ENCODE results near the gene EBI3. TPM values are rescaled to one million over a fixed set of nuclear protein-coding genes. Genes with fewer than 3 reads are reported as not detected.

Gene EBI3
- total RNA-seq, 2 experiments from 2014 or later, result not detected

DNA sequence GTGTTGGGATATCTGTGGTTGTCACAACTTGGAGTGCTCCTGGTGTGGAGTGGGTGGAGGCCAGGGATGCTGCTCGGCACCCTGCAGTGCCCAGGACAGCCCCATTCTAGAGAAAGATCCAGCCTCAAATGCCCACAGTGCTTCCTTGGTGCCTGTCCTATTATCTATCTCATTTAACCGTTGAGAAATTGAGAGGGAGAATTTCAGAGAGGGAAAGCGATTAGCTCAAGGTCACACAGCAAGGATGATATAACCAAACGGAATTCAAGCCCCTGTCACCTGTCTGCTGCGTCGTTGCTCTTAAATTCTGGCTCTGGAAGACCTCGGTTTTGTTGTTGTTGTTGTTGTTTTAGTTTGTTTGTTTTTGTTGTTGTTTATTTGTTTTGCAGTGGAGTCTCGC is 33.3 kb upstream of the EBI3 start:
- BruUV-seq (replicated peaks), result no TSS peak
- CTCF ChIA-PET (ENCODE audit: unreplicated experiment), result no interaction called here

DNA sequence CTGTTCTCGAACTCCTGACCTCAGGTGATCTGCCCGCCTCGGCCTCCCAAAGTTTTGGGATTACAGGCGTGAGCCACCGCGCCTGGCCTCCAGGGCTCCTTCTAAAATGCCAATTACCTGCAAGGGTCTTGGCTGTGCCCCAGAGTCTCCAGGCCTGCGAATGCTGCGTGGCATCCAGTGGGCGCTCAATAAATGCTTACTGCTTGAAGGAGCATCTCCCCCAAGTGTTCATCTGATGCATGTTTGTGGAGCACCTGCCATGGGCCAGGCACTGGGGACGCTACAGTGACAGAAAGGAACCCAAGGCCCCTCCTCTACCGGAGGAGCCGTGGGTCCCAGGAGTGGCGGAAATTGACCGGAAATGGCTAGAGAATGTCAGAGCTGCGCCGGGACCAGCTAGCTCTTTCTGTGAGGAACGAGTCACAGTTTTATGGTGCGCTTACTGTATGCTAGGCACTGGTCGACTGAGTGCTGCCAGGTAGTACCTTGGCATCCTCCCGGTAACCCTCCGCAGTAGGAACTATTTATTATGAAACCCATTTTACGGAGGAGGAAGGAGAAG is 32.7 kb upstream of the EBI3 start:
- Histone ChIP-seq H3K4me2 (ENCODE audit: low read length) (no peak overlapping the region), H3K9me2 (ENCODE audit: insufficient read depth, low read length) (no peaks in the 10 kb centered on the region), H3K36me3 (ENCODE audit: insufficient read depth, low read length) (no peaks in the 10 kb centered on the region), H4K20me1 (ENCODE audit: insufficient read depth, low read length) (no peaks in the 10 kb centered on the region), H3K4me1 (ENCODE audit: insufficient read depth, low read length, poor library complexity, severe bottlenecking) (no peaks in the 10 kb centered on the region), H2AFZ (ENCODE audit: low read length) (no peak overlapping the region), H3K27ac (ENCODE audit: low read depth, low read length, poor library complexity, severe bottlenecking) (no peak overlapping the region), H3K4me3 (ENCODE audit: low read depth, low read length, poor library complexity, severe bottlenecking) (no peak overlapping the region), H3K9me3 (ENCODE audit: low read length) (peaks cover 8% of the 10 kb centered on the region), H3K79me2 (ENCODE audit: insufficient read depth, low read depth, low read length) (no peaks in the 10 kb centered on the region)
- CTCF ChIA-PET (ENCODE audit: unreplicated experiment), result no interaction called here
- no TSS peak for BruUV-seq (replicated peaks)
- POLR2A ChIA-PET, result no interaction called here
- no peak for DNase-seq (ENCODE audit: low spot score)
- TF ChIP-seq EZH2phosphoT487 (IDR thresholded peaks at IDR 0.05; ENCODE audit: borderline replicate concordance, low read depth, low read length), result no peak
- TF ChIP-seq, protein P1, sequence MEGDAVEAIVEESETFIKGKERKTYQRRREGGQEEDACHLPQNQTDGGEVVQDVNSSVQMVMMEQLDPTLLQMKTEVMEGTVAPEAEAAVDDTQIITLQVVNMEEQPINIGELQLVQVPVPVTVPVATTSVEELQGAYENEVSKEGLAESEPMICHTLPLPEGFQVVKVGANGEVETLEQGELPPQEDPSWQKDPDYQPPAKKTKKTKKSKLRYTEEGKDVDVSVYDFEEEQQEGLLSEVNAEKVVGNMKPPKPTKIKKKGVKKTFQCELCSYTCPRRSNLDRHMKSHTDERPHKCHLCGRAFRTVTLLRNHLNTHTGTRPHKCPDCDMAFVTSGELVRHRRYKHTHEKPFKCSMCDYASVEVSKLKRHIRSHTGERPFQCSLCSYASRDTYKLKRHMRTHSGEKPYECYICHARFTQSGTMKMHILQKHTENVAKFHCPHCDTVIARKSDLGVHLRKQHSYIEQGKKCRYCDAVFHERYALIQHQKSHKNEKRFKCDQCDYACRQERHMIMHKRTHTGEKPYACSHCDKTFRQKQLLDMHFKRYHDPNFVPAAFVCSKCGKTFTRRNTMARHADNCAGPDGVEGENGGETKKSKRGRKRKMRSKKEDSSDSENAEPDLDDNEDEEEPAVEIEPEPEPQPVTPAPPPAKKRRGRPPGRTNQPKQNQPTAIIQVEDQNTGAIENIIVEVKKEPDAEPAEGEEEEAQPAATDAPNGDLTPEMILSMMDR (conservative IDR thresholded peaks at IDR 0.05; ENCODE audit: low read length), result no peak
- intact Hi-C loops (cut with micrococcal nuclease; ENCODE audit: unreplicated experiment), result no loop called here

More for the DNA sequence above, 33.3 kb upstream of the EBI3 start:
- H3K4me3 ChIP-seq (ENCODE audit: low read depth, low read length, poor library complexity, severe bottlenecking), result no peak overlapping the region
- H3K36me3 ChIP-seq (ENCODE audit: insufficient read depth, low read length), result no peaks in the 10 kb centered on the region
- H2AFZ ChIP-seq (ENCODE audit: low read length), result no peak overlapping the region
- H3K79me2 ChIP-seq (ENCODE audit: insufficient read depth, low read depth, low read length), result no peaks in the 10 kb centered on the region
- no peak overlapping the region for H3K4me2 ChIP-seq (ENCODE audit: low read length)
- no peaks in the 10 kb centered on the region for H3K9me2 ChIP-seq (ENCODE audit: insufficient read depth, low read length)
- TF ChIP-seq EZH2phosphoT487 (IDR thresholded peaks at IDR 0.05; ENCODE audit: borderline replicate concordance, low read depth, low read length), result no peak
- TF ChIP-seq, protein P1 (conservative IDR thresholded peaks at IDR 0.05; ENCODE audit: low read length), result no peak
- H4K20me1 ChIP-seq (ENCODE audit: insufficient read depth, low read length), result no peaks in the 10 kb centered on the region
- intact Hi-C loops (cut with micrococcal nuclease; ENCODE audit: unreplicated experiment), result no loop called here
- DNase-seq (ENCODE audit: low spot score), result no peak
- H3K4me1 ChIP-seq (ENCODE audit: insufficient read depth, low read length, poor library complexity, severe bottlenecking), result no peaks in the 10 kb centered on the region
- no peak overlapping the region for H3K27ac ChIP-seq (ENCODE audit: low read depth, low read length, poor library complexity, severe bottlenecking)
- H3K9me3 ChIP-seq (ENCODE audit: low read length), result peaks cover 8% of the 10 kb centered on the region
- POLR2A ChIA-PET, result no interaction called here

DNA sequence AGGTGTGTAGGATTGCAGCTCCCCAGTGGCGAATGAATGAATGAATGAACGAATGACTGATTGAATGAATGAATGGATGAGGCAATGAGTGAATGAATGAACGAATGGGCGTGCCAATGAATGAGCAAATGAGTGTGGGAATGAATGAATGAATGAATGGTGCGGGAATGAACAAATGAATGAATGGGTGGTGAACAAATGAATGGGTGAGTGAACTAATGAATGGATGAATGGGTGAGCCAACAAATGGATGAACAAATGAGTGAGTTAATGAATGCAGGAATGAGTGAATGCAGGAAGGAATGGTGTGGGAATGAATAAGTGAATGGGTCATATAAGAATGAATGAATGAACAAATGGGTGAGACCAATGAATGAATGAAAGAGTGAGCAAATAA is 32.1 kb upstream of the EBI3 start:
- H3K27ac ChIP-seq (ENCODE audit: low read depth, low read length, poor library complexity, severe bottlenecking), result no peak overlapping the region
- no peak for DNase-seq (ENCODE audit: low spot score)
- H3K9me3 ChIP-seq (ENCODE audit: low read length), result peaks cover 8% of the 10 kb centered on the region
- H3K4me3 ChIP-seq (ENCODE audit: low read depth, low read length, poor library complexity, severe bottlenecking), result no peak overlapping the region
- H3K9me2 ChIP-seq (ENCODE audit: insufficient read depth, low read length), result no peaks in the 10 kb centered on the region
- no peaks in the 10 kb centered on the region for H3K36me3 ChIP-seq (ENCODE audit: insufficient read depth, low read length)
- CTCF ChIA-PET (ENCODE audit: unreplicated experiment), result no interaction called here
- POLR2A ChIA-PET, result interaction anchor here (0.6 kb wide), 1 partner anchor 426 kb away, joined by 6 read pairs; no protein-coding TSS in a partner anchor
- no peak overlapping the region for H3K4me2 ChIP-seq (ENCODE audit: low read length)
- TF ChIP-seq EZH2phosphoT487 (IDR thresholded peaks at IDR 0.05; ENCODE audit: borderline replicate concordance, low read depth, low read length), result no peak
- TF ChIP-seq, protein P1 (conservative IDR thresholded peaks at IDR 0.05; ENCODE audit: low read length), result no peak
- H4K20me1 ChIP-seq (ENCODE audit: insufficient read depth, low read length), result no peaks in the 10 kb centered on the region
- no peaks in the 10 kb centered on the region for H3K4me1 ChIP-seq (ENCODE audit: insufficient read depth, low read length, poor library complexity, severe bottlenecking)
- H3K79me2 ChIP-seq (ENCODE audit: insufficient read depth, low read depth, low read length), result no peaks in the 10 kb centered on the region
- BruUV-seq (replicated peaks), result no TSS peak
- H2AFZ ChIP-seq (ENCODE audit: low read length), result no peak overlapping the region
- intact Hi-C loops (cut with micrococcal nuclease; ENCODE audit: unreplicated experiment), result no loop called here

Measured in OCI-LY7 (cell line).